ENCODE results near the gene EPB41L4B. TPM values are rescaled to one million over a fixed set of nuclear protein-coding genes. Genes with fewer than 3 reads are reported as not detected.
A peak's percentile ranks its signal among the peaks of the same experiment; 100 is the strongest.

The EPB41L4B gene
- total and polyA plus RNA-seq, 2 experiments from 2014 or later: 11.0 to 32.2 TPM

- no peaks in the 10 kb centered on the region for H3K36me3 ChIP-seq (ENCODE audit: insufficient read depth)
- DNase-seq (ENCODE audit: low spot score) (no peak), ATAC-seq (no peak)
- peak overlapping the region; percentile 16; the same call in 1 of the 3 replicates for H3K4me3 Mint-ChIP-seq
- H3K4me1 Mint-ChIP-seq: peaks cover 82% of the 10 kb centered on the region
- H3K4me1 ChIP-seq (ENCODE audit: insufficient read depth): peaks cover 66% of the 10 kb centered on the region
- peaks cover 35% of the 10 kb centered on the region; the same call in 1 of the 2 replicates for H4K20me1 ChIP-seq (replicated peaks; ENCODE audit: insufficient read depth)
- H3K27ac Mint-ChIP-seq: peak overlapping the region; percentile 86; the same call in 1 of the 2 replicates
- H3K4me2 ChIP-seq: peak overlapping the region; percentile 74
- H3K79me2 ChIP-seq (replicated peaks; ENCODE audit: insufficient read depth): peaks cover 94% of the 10 kb centered on the region
- H3K27ac ChIP-seq (ENCODE audit: low read depth): peak overlapping the region; percentile 40; the same call in 1 of the 2 replicates
- TF ChIP-seq STAT1 (IDR thresholded peaks at IDR 0.05; ENCODE audit: unreplicated experiment): no peak
- TF ChIP-seq ETS1 (IDR thresholded peaks at IDR 0.05): no peak
- peaks cover 20% of the 10 kb centered on the region for H3K27me3 Mint-ChIP-seq (ENCODE audit: insufficient read depth, low read depth, poor library complexity)
- H3K9me2 ChIP-seq (ENCODE audit: insufficient read depth): no peaks in the 10 kb centered on the region
- no peaks in the 10 kb centered on the region; the same call in 2 of the 3 replicates for H3K36me3 Mint-ChIP-seq (ENCODE audit: low read depth)
- no peaks in the 10 kb centered on the region for H3K27me3 ChIP-seq (ENCODE audit: insufficient read depth)
- H3F3A ChIP-seq (replicated peaks; ENCODE audit: low read depth): peaks cover 6% of the 10 kb centered on the region
- no peaks in the 10 kb centered on the region for H3K9me3 Mint-ChIP-seq
- no peak overlapping the region for H2AFZ ChIP-seq
- no peak overlapping the region for H3K4me3 ChIP-seq
Observed at GRCh38 chr9:109314011-109314531, 6.8 kb downstream of the EPB41L4B start.

GRCh38 chr9:109313351-109313750 is 7.5 kb downstream of the EPB41L4B start:
- Mint-ChIP-seq H3K27ac (peak overlapping the region; percentile 86), H3K4me1 (peaks cover 77% of the 10 kb centered on the region), H3K36me3 (ENCODE audit: low read depth) (no peaks in the 10 kb centered on the region; the same call in 2 of the 3 replicates), H3K27me3 (ENCODE audit: insufficient read depth, low read depth, poor library complexity) (peaks cover 13% of the 10 kb centered on the region), H3K4me3 (peak overlapping the region; percentile 25; the same call in 1 of the 3 replicates), H3K9me3 (no peaks in the 10 kb centered on the region)
- H2AFZ ChIP-seq: no peak overlapping the region
- H3K4me2 ChIP-seq: peak overlapping the region; percentile 74
- no peak overlapping the region for H3K4me3 ChIP-seq
- H3K4me1 ChIP-seq (ENCODE audit: insufficient read depth): peaks cover 62% of the 10 kb centered on the region
- no peaks in the 10 kb centered on the region for H3K36me3 ChIP-seq (ENCODE audit: insufficient read depth)
- no peak for TF ChIP-seq CREB1 (CRISPR knock-in tag; IDR thresholded peaks at IDR 0.05; ENCODE audit: low read depth)
- TF ChIP-seq STAT1 (IDR thresholded peaks at IDR 0.05; ENCODE audit: unreplicated experiment): no peak
- no peak for TF ChIP-seq JUNB (IDR thresholded peaks at IDR 0.05; ENCODE audit: unreplicated experiment)
- no peak for TF ChIP-seq POLR2AphosphoS5 (IDR thresholded peaks at IDR 0.05; ENCODE audit: low read depth)
- TF ChIP-seq ETS1 (IDR thresholded peaks at IDR 0.05): no peak
- no peak for TF ChIP-seq CTCF (conservative IDR thresholded peaks at IDR 0.05; ENCODE audit: low read depth in 2 of 2)
- no peaks in the 10 kb centered on the region for H3K9me2 ChIP-seq (ENCODE audit: insufficient read depth)
- peaks cover 42% of the 10 kb centered on the region; the same call in 1 of the 2 replicates for H4K20me1 ChIP-seq (replicated peaks; ENCODE audit: insufficient read depth)
- no peaks in the 10 kb centered on the region for H3K27me3 ChIP-seq (ENCODE audit: insufficient read depth)
- peak; percentile 6 for ATAC-seq
- no peak overlapping the region; the same call in 1 of the 2 replicates for H3K27ac ChIP-seq (ENCODE audit: low read depth)
- peaks cover 97% of the 10 kb centered on the region for H3K79me2 ChIP-seq (replicated peaks; ENCODE audit: insufficient read depth)
- H3F3A ChIP-seq (replicated peaks; ENCODE audit: low read depth): no peaks in the 10 kb centered on the region
- no peak for DNase-seq (ENCODE audit: low spot score)
